Loucy (cell line): Measurements from ENCODE around the gene PDE10A.

Experiments used
- H2AFZ ChIP-seq: fragments of 200-600 bp; sonication (generic); 2 replicates; pipeline ENCODE4 v1.6.0; 2016; ENCODE audit warnings: antibody characterized with exemption, mild to moderate bottlenecking, low read length, moderate library complexity
- H3F3A ChIP-seq: fragments of 200-600 bp; 2 replicates; pipeline ENCODE4 v1.6.0; 2016; ENCODE audit warnings: antibody characterized with exemption, low read depth, mild to moderate bottlenecking
- H3K27me3 ChIP-seq: fragments of 200-600 bp; sonication (generic); 2 replicates; pipeline ENCODE4 v1.6.1; 2014; ENCODE audit warnings: low read length, mild to moderate bottlenecking; ENCODE audit not compliant: insufficient read depth, poor library complexity, severe bottlenecking
- H3K36me3 ChIP-seq: fragments of 200-600 bp; sonication (generic); 2 replicates; pipeline ENCODE4 v1.6.1; 2016; ENCODE audit warnings: low read length; ENCODE audit not compliant: insufficient read depth
- H3K4me1 ChIP-seq: fragments of 200-600 bp; sonication (generic); 2 replicates; pipeline ENCODE4 v1.5.1; 2014; ENCODE audit warnings: low read length, mild to moderate bottlenecking; ENCODE audit not compliant: insufficient read depth, poor library complexity, severe bottlenecking
- H3K4me2 ChIP-seq: fragments of 200-600 bp; sonication (generic); 2 replicates; pipeline ENCODE4 v1.6.0; 2014; ENCODE audit warnings: antibody characterized with exemption, low read length, low read depth, mild to moderate bottlenecking; ENCODE audit not compliant: poor library complexity, severe bottlenecking
- H3K4me3 ChIP-seq: fragments of 200-600 bp; sonication (generic); 2 replicates; pipeline ENCODE4 v1.5.1; 2014; ENCODE audit warnings: low read length, mild to moderate bottlenecking, mixed read lengths; ENCODE audit not compliant: poor library complexity, severe bottlenecking
- H3K79me2 ChIP-seq: fragments of 200-600 bp; sonication (generic); 2 replicates; pipeline ENCODE4 v1.6.1; 2014; ENCODE audit warnings: low read length; ENCODE audit not compliant: insufficient read depth
- H3K9ac ChIP-seq: fragments of 200-600 bp; sonication (generic); 2 replicates; pipeline ENCODE4 v1.6.0; 2014; ENCODE audit warnings: mild to moderate bottlenecking, low read depth, low read length, moderate library complexity; ENCODE audit not compliant: poor library complexity, severe bottlenecking
- H3K9me2 ChIP-seq: fragments of 200-600 bp; sonication (generic); replicated peaks from 2 replicates; pipeline ENCODE4 v1.6.1; 2016; ENCODE audit warnings: low read depth, low read length, mixed read lengths
- H3K9me3 ChIP-seq: fragments of 200-600 bp; sonication (generic); 2 replicates; pipeline ENCODE4 v1.6.1; 2014; ENCODE audit warnings: mild to moderate bottlenecking, antibody characterized with exemption, low read length, low read depth; ENCODE audit not compliant: insufficient read depth
- H4K20me1 ChIP-seq: fragments of 200-600 bp; sonication (generic); 2 replicates; pipeline ENCODE4 v1.6.0; 2014; ENCODE audit warnings: antibody characterized with exemption, low read length, mild to moderate bottlenecking; ENCODE audit not compliant: insufficient read depth, poor library complexity, severe bottlenecking
- EZH2phosphoT487 ChIP-seq: fragments of 200-600 bp; IDR thresholded peaks from 2 replicates; pipeline ENCODE4 v1.6.1; 2018; ENCODE audit warnings: antibody characterized with exemption, mild to moderate bottlenecking, moderate library complexity, borderline replicate concordance
- TF ChIP-seq, protein P1 (sequence below): fragments of 200-600 bp; sonication (generic); conservative IDR thresholded peaks from 2 replicates; pipeline ENCODE4 v1.5.1; 2014; ENCODE audit warnings: mild to moderate bottlenecking, antibody characterized with exemption, low read length

PDE10A gene

DNA sequence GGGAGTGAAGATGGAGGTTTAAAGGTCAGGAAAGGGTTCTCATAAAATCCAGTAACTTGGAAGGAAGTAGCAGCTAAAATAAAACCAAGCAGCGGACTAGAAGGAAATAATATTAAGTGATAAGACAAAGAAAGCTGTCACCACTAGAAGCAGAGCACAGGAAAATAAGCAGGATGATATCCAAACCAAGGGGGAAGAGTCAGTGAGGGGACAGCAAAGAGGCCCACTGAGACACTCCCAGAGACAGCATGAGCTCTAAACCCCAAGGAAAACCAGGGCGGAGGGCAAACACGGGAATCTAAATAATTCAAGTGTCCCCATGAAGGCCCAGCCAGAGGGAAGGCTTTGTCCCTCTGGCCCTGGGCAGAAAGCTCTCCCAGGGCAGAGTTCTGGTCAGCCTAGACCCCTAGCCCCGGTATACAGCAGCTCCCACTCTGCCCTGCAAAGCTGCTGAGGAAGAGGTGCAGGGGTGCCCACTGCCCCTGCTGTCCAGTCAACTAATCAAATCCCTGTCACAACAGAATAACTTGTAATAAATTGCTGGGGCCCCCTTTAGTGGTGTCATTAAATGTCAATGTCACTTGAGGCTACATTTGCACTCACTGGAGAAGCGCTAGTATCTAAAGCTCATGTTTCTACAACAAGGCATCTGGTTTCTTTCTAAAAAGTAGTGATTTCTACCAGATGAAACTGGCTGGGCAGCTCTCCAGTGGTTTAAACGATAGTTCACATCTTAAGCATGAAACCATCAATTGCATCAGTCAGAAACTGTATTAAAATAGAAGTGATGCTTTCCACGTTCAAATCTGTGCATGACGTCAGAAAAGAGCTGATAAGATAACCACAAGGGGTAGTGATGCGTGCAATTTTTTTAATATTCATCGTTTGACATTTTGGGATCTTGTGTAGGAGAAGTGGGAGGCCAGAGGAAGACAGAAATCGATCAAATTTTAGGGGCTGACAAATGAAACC is 13.6 kb downstream of the PDE10A start:
- Histone ChIP-seq H3K79me2 (no peaks in the 10 kb centered on the region), H3F3A (no peaks in the 10 kb centered on the region), H4K20me1 (no peaks in the 10 kb centered on the region), H3K9ac (no peak overlapping the region), H3K9me3 (no peaks in the 10 kb centered on the region), H2AFZ (no peak overlapping the region), H3K4me1 (no peaks in the 10 kb centered on the region), H3K36me3 (no peaks in the 10 kb centered on the region), H3K9me2 (no peaks in the 10 kb centered on the region), H3K27me3 (no peaks in the 10 kb centered on the region), H3K4me3 (no peak overlapping the region), H3K4me2 (no peak overlapping the region)
- TF ChIP-seq, protein P1, sequence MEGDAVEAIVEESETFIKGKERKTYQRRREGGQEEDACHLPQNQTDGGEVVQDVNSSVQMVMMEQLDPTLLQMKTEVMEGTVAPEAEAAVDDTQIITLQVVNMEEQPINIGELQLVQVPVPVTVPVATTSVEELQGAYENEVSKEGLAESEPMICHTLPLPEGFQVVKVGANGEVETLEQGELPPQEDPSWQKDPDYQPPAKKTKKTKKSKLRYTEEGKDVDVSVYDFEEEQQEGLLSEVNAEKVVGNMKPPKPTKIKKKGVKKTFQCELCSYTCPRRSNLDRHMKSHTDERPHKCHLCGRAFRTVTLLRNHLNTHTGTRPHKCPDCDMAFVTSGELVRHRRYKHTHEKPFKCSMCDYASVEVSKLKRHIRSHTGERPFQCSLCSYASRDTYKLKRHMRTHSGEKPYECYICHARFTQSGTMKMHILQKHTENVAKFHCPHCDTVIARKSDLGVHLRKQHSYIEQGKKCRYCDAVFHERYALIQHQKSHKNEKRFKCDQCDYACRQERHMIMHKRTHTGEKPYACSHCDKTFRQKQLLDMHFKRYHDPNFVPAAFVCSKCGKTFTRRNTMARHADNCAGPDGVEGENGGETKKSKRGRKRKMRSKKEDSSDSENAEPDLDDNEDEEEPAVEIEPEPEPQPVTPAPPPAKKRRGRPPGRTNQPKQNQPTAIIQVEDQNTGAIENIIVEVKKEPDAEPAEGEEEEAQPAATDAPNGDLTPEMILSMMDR: no peak
- no peak for TF ChIP-seq EZH2phosphoT487

DNA sequence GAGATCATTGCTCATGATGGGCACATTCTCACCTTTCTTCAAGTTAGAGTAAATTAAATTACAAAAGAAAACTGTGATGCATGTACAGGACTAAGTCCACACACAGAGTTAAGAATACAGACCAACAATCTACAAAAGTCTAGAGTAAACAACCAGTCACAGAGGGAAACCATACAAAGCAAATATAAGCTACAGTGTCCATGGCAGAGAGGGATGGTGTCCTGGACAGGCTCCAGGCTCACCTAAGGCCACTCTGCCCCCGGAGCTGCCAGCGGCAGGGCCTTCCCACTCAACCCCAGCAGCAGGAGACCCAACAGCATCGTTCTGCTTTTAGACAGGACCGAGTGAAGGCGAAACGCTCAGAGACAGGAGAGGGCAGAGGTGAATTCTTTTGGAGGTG is 16.0 kb downstream of the PDE10A start:
- H3K27me3 ChIP-seq: no peaks in the 10 kb centered on the region
- no peaks in the 10 kb centered on the region for H3K4me1 ChIP-seq
- H3K4me2 ChIP-seq: no peak overlapping the region
- no peaks in the 10 kb centered on the region for H4K20me1 ChIP-seq
- TF ChIP-seq, protein P1: no peak
- no peak for TF ChIP-seq EZH2phosphoT487
- no peaks in the 10 kb centered on the region for H3K36me3 ChIP-seq
- H3F3A ChIP-seq: no peaks in the 10 kb centered on the region
- no peaks in the 10 kb centered on the region for H3K9me3 ChIP-seq
- H2AFZ ChIP-seq: no peak overlapping the region
- H3K4me3 ChIP-seq: no peak overlapping the region
- no peaks in the 10 kb centered on the region for H3K9me2 ChIP-seq
- H3K79me2 ChIP-seq: no peaks in the 10 kb centered on the region
- H3K9ac ChIP-seq: no peak overlapping the region

DNA sequence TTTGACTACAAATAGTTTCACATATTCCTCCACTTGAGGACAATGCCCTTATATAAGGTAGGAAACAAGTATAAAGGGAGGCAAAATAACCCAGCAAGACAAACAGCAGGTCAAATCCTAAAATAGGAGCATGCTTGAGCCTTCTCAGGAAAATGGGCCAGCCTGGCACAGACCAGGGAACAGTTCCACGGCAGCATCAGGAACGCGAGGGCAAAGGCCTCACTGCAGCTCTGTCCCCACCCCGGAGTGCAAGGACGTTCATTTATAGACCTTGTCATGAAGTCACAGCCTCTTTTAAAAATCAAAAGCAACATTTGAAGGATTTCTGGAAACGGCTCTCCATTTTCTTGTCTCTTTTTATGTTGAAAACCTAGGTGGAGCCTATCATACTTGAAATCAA is 17.1 kb downstream of the PDE10A start:
- no peaks in the 10 kb centered on the region for H3K9me3 ChIP-seq
- no peaks in the 10 kb centered on the region for H3K36me3 ChIP-seq
- H3K9ac ChIP-seq: no peak overlapping the region
- no peak overlapping the region for H2AFZ ChIP-seq
- no peaks in the 10 kb centered on the region for H4K20me1 ChIP-seq
- no peaks in the 10 kb centered on the region for H3K27me3 ChIP-seq
- H3K4me1 ChIP-seq: no peaks in the 10 kb centered on the region
- H3K79me2 ChIP-seq: no peaks in the 10 kb centered on the region
- no peak overlapping the region for H3K4me3 ChIP-seq
- H3K4me2 ChIP-seq: no peak overlapping the region
- TF ChIP-seq EZH2phosphoT487: no peak
- TF ChIP-seq, protein P1: no peak
- H3F3A ChIP-seq: no peaks in the 10 kb centered on the region
- no peaks in the 10 kb centered on the region for H3K9me2 ChIP-seq
